SK-N-SH (cell line): Measurements from ENCODE around the gene VWA5B1. TPM values are rescaled to one million over a fixed set of nuclear protein-coding genes. Genes with fewer than 3 reads are reported as not detected.

Source experiments
- CTCF ChIA-PET: fragments of 300-600, 350-600 bp; formaldehyde crosslinking; extraction: SDS; loops from one replicate; lab custom pipeline; 2021; lab: Yijun Ruan, JAX
- POLR2A ChIA-PET: fragments of 350-600 bp; sonication (Branson Sonifier 250); formaldehyde crosslinking; extraction: SDS; loops from one replicate; lab custom pipeline; 2020; ENCODE audit warnings: antibody characterized with exemption, inconsistent platforms; lab: Yijun Ruan, JAX
- DNase-seq: peaks from one replicate; pipeline ENCODE4 v3.0.0; 2012
- H2AFZ ChIP-seq: fragments of 200-600 bp; sonication (generic); 2 replicates; pipeline ENCODE4 v1.8.1; 2016; ENCODE audit warnings: antibody characterized with exemption, mild to moderate bottlenecking, low read depth
- H3F3A ChIP-seq: fragments of 200-600 bp; sonication (generic); replicated peaks from 2 replicates; pipeline ENCODE3; 2016; ENCODE audit warnings: antibody characterized with exemption, mild to moderate bottlenecking; ENCODE audit not compliant: insufficient read depth
- H3K27ac ChIP-seq, 2 experiments: fragments of 200-500 bp in 1 of 2; fragments of 200-600 bp in 1 of 2; sonication (Bioruptor generic) in 1 of 2; sonication (generic), shearing (Covaris generic) in 1 of 2; 2 replicates each; pipeline versions ENCODE4 v1.5.1 to v1.6.1; 2014 to 2016; ENCODE audit warnings: low read depth in 2 of 2, inconsistent platforms in 1 of 2, low read length in 1 of 2, mild to moderate bottlenecking in 1 of 2, mixed read lengths in 1 of 2
- H3K27me3 ChIP-seq: fragments of 200-600 bp; sonication (generic), shearing (Covaris generic); 2 replicates; pipeline ENCODE4 v1.6.1; 2016; ENCODE audit warnings: mixed run types; ENCODE audit not compliant: insufficient read depth
- H3K36me3 ChIP-seq, 2 experiments: fragments of 200-500 bp in 1 of 2; fragments of 200-600 bp in 1 of 2; sonication (Bioruptor generic) in 1 of 2; sonication (generic) in 1 of 2; replicated peaks in 1 of 2; 2 replicates each; pipeline versions ENCODE3 to v1.5.1; 2014 to 2016; ENCODE audit warnings: low read length in 1 of 2, mild to moderate bottlenecking in 1 of 2; ENCODE audit not compliant: insufficient read depth in 2 of 2, control insufficient read depth in 1 of 2
- H3K4me1 ChIP-seq, 2 experiments: fragments of 200-500 bp in 1 of 2; fragments of 200-600 bp in 1 of 2; sonication (Bioruptor generic) in 1 of 2; sonication (generic), shearing (Covaris generic) in 1 of 2; 2 replicates each; pipeline versions ENCODE4 v1.5.1 to v1.6.1; 2014 to 2016; ENCODE audit warnings: low read depth in 1 of 2, low read length in 1 of 2, mixed run types in 1 of 2; ENCODE audit not compliant: insufficient read depth in 2 of 2, control insufficient read depth in 1 of 2
- H3K4me2 ChIP-seq: fragments of 200-600 bp; sonication (generic), shearing (Covaris generic); 2 replicates; pipeline ENCODE4 v1.6.1; 2017; ENCODE audit warnings: mixed run types
- H3K4me3 ChIP-seq, 2 experiments: fragments of 200-500 bp in 1 of 2; fragments of 200-600 bp in 1 of 2; sonication (Bioruptor generic) in 1 of 2; sonication (generic), shearing (Covaris generic) in 1 of 2; 2 replicates each; pipeline versions ENCODE4 v1.5.1 to v1.8.1; 2014 to 2016; ENCODE audit warnings: low read depth in 2 of 2, inconsistent platforms in 1 of 2, low read length in 1 of 2, mild to moderate bottlenecking in 1 of 2, mixed read lengths in 1 of 2, moderate library complexity in 1 of 2
- H3K79me2 ChIP-seq: fragments of 200-600 bp; sonication (generic); 2 replicates; pipeline ENCODE4 v1.8.1; 2017; ENCODE audit warnings: mild to moderate bottlenecking; ENCODE audit not compliant: insufficient read depth
- H3K9ac ChIP-seq: fragments of 200-600 bp; sonication (generic); 2 replicates; pipeline ENCODE4 v1.6.1; 2017; ENCODE audit warnings: mixed run types
- H3K9me2 ChIP-seq: fragments of 200-600 bp; sonication (generic); 2 replicates; pipeline ENCODE4 v1.6.1; 2017; ENCODE audit warnings: mixed run types
- H3K9me3 ChIP-seq: fragments of 200-600 bp; sonication (generic); 2 replicates; pipeline ENCODE4 v1.6.1; 2017; ENCODE audit warnings: mixed run types, mild to moderate bottlenecking, moderate library complexity
- H4K20me1 ChIP-seq: fragments of 200-600 bp; sonication (generic); 2 replicates; pipeline ENCODE4 v1.6.1; 2017; ENCODE audit warnings: mild to moderate bottlenecking, mixed run types; ENCODE audit not compliant: insufficient read depth
- CHD2 ChIP-seq: fragments of 150-350 bp; IDR thresholded peaks from 2 replicates; pipeline ENCODE4 v1.6.1; 2018; ENCODE audit warnings: low read length; ENCODE audit not compliant: partially characterized antibody
- ELF1 ChIP-seq: IDR thresholded peaks from 2 replicates; pipeline ENCODE4 v1.4.0; 2012
- FOSL2 ChIP-seq: IDR thresholded peaks from 2 replicates; pipeline ENCODE4 v1.4.0; 2012; ENCODE audit warnings: low read depth, mild to moderate bottlenecking, moderate library complexity, borderline replicate concordance
- FOXM1 ChIP-seq: IDR thresholded peaks from 2 replicates; pipeline ENCODE4 v1.4.0; 2012; ENCODE audit warnings: low read depth, mild to moderate bottlenecking
- GABPA ChIP-seq: IDR thresholded peaks from 2 replicates; pipeline ENCODE4 v1.4.0; 2012; ENCODE audit warnings: low read depth, mild to moderate bottlenecking
- IRF3 ChIP-seq: fragments of 150-350 bp; IDR thresholded peaks from 2 replicates; pipeline ENCODE4 v1.6.1; 2016; ENCODE audit warnings: mild to moderate bottlenecking, low read depth, low read length
- JUND ChIP-seq: IDR thresholded peaks from 2 replicates; pipeline ENCODE4 v1.4.0; 2012
- NFIC ChIP-seq: IDR thresholded peaks from 2 replicates; pipeline ENCODE4 v1.4.0; 2012; ENCODE audit warnings: borderline replicate concordance
- NRF1 ChIP-seq: IDR thresholded peaks from 2 replicates; pipeline ENCODE4 v1.6.1; 2012; ENCODE audit warnings: low read depth, mild to moderate bottlenecking, low read length
- RAD21 ChIP-seq: IDR thresholded peaks from 2 replicates; pipeline ENCODE4 v1.6.1; 2012; ENCODE audit warnings: mild to moderate bottlenecking, low read length
- RCOR1 ChIP-seq: fragments of 150-350 bp; IDR thresholded peaks from 2 replicates; pipeline ENCODE4 v1.6.1; 2017; ENCODE audit warnings: antibody characterized with exemption, low read length
- REST ChIP-seq: IDR thresholded peaks from 2 replicates; pipeline ENCODE4 v1.6.1; 2012; ENCODE audit warnings: mild to moderate bottlenecking, low read depth, low read length, moderate library complexity
- RFX5 ChIP-seq: IDR thresholded peaks from 2 replicates; pipeline ENCODE4 v1.6.1; 2012; ENCODE audit warnings: mild to moderate bottlenecking, improper control_type of control experiment, low read length
- TCF12 ChIP-seq: IDR thresholded peaks from 2 replicates; pipeline ENCODE4 v1.4.0; 2012
- TEAD4 ChIP-seq: IDR thresholded peaks from 2 replicates; pipeline ENCODE4 v1.4.0; 2012; ENCODE audit warnings: mild to moderate bottlenecking, borderline replicate concordance; ENCODE audit not compliant: insufficient read depth
- WGBS: methylation state at CpG from one replicate; pipeline ENCODE4 v1.1.6; 2017; ENCODE audit warnings: low lambda C conversion rate; 5-methylcytosine and 5-hydroxymethylcytosine counted together
- polyA plus RNA-seq, 3 experiments: library from polyadenylated mRNA; depleted of rRNA; stranded (reverse); fragments of >200 nt; gene quantifications; 2 replicates each; pipeline ENCODE4 v1.2.3, GENCODE V29; 2012
- TF ChIP-seq, protein P1 (sequence below): IDR thresholded peaks from 2 replicates; pipeline ENCODE4; 2012
- TF ChIP-seq, protein P2 (sequence below): IDR thresholded peaks from 2 replicates; pipeline ENCODE4 v1.4.0; 2012; ENCODE audit warnings: low read depth, borderline replicate concordance

VWA5B1 gene
- polyA plus RNA-seq, 1 of the 3 experiments (the other 2 are of a cell fraction): not detected

DNA sequence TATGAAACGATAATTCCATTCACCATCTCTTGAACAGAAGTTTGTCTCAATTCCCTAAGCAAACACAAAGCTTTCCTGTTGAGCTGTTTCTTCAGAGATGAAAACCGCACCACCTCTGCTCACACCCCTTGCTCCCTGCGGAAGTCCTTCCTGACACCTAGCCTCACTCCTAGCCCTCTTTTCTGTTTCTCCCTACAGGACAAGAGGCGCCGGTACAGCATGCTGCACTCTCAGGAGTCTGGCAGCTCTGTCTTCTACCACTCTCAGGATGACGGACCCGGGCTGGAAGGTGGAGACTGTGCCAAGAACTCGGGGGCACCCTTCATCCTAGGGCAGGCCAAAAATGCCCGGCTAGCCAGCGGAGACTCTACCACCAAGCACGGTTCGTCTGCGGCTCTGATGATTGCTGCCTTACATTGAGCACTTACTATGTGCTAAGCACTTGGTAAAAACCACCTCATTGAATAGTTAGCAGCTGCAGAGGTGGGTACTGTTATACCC, 45.5 kb downstream of the VWA5B1 start (continued):
- no peak for TF ChIP-seq GABPA
- TF ChIP-seq IRF3: no peak
- TF ChIP-seq RFX5: no peak
- no peak for TF ChIP-seq TCF12
- no peak for TF ChIP-seq REST

DNA sequence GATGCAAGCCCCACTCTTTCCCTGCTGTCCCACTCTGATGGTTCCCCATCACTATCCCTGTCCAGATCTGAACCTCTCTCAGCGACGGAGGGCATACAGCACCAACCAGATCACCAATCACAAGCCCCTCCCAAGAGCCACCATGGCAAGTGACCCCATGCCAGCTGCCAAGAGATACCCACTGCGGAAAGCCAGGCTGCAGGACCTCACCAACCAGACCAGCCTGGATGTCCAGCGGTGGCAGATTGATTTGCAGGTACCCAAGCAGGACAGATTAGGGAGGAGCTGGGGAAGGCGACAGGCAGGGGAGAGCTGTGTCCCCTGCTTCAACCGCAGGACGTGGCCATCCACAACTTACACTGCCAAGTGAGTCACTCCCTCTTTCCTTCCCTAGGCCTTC, 46.9 kb downstream of the VWA5B1 start:
- no peak for DNase-seq
- H3K9me2 ChIP-seq: no peaks in the 10 kb centered on the region
- H3K79me2 ChIP-seq: no peaks in the 10 kb centered on the region
- H3K4me3 ChIP-seq: no peak overlapping the region
- H3K4me1 ChIP-seq: peaks cover 0 to 20% of the 10 kb centered on the region in 2 experiments; a peak in 2 of 4 replicates
- WGBS: 68% methylated on average over 7 of the region's 7 CpGs
- POLR2A ChIA-PET: no interaction called here
- H3K9ac ChIP-seq: no peak overlapping the region
- CTCF ChIA-PET: interaction anchor here (1.2 to 1.5 kb wide), 6 partner anchors 8 to 156 kb away, joined by 3 to 6 read pairs (median 3); no protein-coding TSS in a partner anchor
- TF ChIP-seq RAD21 (no peak), GABPA (no peak), FOXM1 (no peak), TCF12 (no peak), NRF1 (no peak), JUND (no peak), TEAD4 (no peak), RCOR1 (no peak), NFIC (no peak), FOSL2 (no peak), CHD2 (no peak), ELF1 (no peak)
- TF ChIP-seq, protein P1, sequence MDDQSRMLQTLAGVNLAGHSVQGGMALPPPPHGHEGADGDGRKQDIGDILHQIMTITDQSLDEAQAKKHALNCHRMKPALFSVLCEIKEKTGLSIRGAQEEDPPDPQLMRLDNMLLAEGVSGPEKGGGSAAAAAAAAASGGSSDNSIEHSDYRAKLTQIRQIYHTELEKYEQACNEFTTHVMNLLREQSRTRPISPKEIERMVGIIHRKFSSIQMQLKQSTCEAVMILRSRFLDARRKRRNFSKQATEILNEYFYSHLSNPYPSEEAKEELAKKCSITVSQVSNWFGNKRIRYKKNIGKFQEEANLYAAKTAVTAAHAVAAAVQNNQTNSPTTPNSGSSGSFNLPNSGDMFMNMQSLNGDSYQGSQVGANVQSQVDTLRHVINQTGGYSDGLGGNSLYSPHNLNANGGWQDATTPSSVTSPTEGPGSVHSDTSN: no peak
- TF ChIP-seq, protein P2, sequence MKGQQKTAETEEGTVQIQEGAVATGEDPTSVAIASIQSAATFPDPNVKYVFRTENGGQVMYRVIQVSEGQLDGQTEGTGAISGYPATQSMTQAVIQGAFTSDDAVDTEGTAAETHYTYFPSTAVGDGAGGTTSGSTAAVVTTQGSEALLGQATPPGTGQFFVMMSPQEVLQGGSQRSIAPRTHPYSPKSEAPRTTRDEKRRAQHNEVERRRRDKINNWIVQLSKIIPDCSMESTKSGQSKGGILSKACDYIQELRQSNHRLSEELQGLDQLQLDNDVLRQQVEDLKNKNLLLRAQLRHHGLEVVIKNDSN: no peak
- TF ChIP-seq, all 33 proteins: peak for 0
- Histone ChIP-seq H3K27ac (no peak overlapping the region), H3F3A (no peaks in the 10 kb centered on the region), H3K36me3 (no peaks in the 10 kb centered on the region), H3K9me3 (no peaks in the 10 kb centered on the region), H2AFZ (no peak overlapping the region), H3K27me3 (no peaks in the 10 kb centered on the region; the same call in 1 of the 2 replicates), H4K20me1 (no peaks in the 10 kb centered on the region), H3K4me2 (no peak overlapping the region)
